GM21723 (cell line): ENCODE results near the gene KIF16B.

Experiments used
- ATAC-seq: cut with Tn5 transposase; IDR thresholded peaks from one replicate; pipeline ENCODE4 v1.9.1; 2021; ENCODE audit warnings: mild to moderate bottlenecking, moderate library complexity; ENCODE audit not compliant: unreplicated experiment

The KIF16B gene

GRCh38 chr20:16311756-16312155 is 261.5 kb downstream of the KIF16B start:
- no peak for ATAC-seq

- ATAC-seq, result no peak
These were observed 264.5 kb downstream of the KIF16B start for GRCh38 chr20:16308754-16309153.

- no peak for ATAC-seq
These were observed 270.4 kb downstream of the KIF16B start for GRCh38 chr20:16302818-16303217.

GRCh38 chr20:16301986-16302385 is 271.3 kb downstream of the KIF16B start:
- no peak for ATAC-seq

- ATAC-seq, result no peak
These were observed 273.4 kb downstream of the KIF16B start for GRCh38 chr20:16299897-16300296.

- no peak for ATAC-seq
These were observed 276.3 kb downstream of the KIF16B start for GRCh38 chr20:16296931-16297330.

GRCh38 chr20:16295534-16295933 is 277.7 kb downstream of the KIF16B start:
- ATAC-seq, result no peak

GRCh38 chr20:16293590-16293989 is 279.7 kb downstream of the KIF16B start:
- ATAC-seq, result no peak

- no peak for ATAC-seq
These were observed 280.9 kb downstream of the KIF16B start for GRCh38 chr20:16292226-16292880.

- no peak for ATAC-seq
These were observed 282.9 kb downstream of the KIF16B start for GRCh38 chr20:16290358-16290757.

- no peak for ATAC-seq
These were observed 285.5 kb downstream of the KIF16B start for GRCh38 chr20:16287776-16288175.

- ATAC-seq, result no peak
These were observed 286.6 kb downstream of the KIF16B start for GRCh38 chr20:16286601-16287000.

GRCh38 chr20:16284385-16285100 is 288.7 kb downstream of the KIF16B start:
- ATAC-seq, result no peak

- no peak for ATAC-seq
These were observed 289.3 kb downstream of the KIF16B start for GRCh38 chr20:16283978-16284377.

- no peak for ATAC-seq
These were observed 289.9 kb downstream of the KIF16B start for GRCh38 chr20:16283307-16283706.

- no peak for ATAC-seq
These were observed 293.0 kb downstream of the KIF16B start for GRCh38 chr20:16280219-16280618.

GRCh38 chr20:16279320-16279719 is 293.9 kb downstream of the KIF16B start:
- ATAC-seq, result no peak

- ATAC-seq, result no peak
These were observed 299.3 kb downstream of the KIF16B start for GRCh38 chr20:16273812-16274555.

- no peak for ATAC-seq
These were observed 300.4 kb downstream of the KIF16B start for GRCh38 chr20:16272780-16273360.

- no peak for ATAC-seq
These were observed 301.8 kb downstream of the KIF16B start for GRCh38 chr20:16271450-16271849.

GRCh38 chr20:16270989-16271388 is 302.3 kb downstream of the KIF16B start:
- ATAC-seq, result no peak
